Fibroblast of lung (primary cell): ENCODE data around the gene TBC1D22B. TPM values are rescaled to one million over a fixed set of nuclear protein-coding genes. Genes with fewer than 3 reads are reported as not detected.

ENCODE experiments used
- DNase-seq, 2 donors: peaks; one replicate each; pipeline versions ENCODE4 v3.0.0 to v3.0.0-alpha.2; 2010; ENCODE audit warnings: low read depth in 2 of 2
- H2AFZ ChIP-seq: 2 replicates; pipeline ENCODE4 v1.5.1; 2012; ENCODE audit warnings: low read length, control low read depth, inconsistent platforms
- H3K27ac ChIP-seq: 2 replicates; pipeline ENCODE4 v1.5.1; 2011; ENCODE audit warnings: low read length, control low read depth; ENCODE audit not compliant: insufficient read depth
- H3K27me3 ChIP-seq: 2 replicates; pipeline ENCODE4 v1.5.1; 2011; ENCODE audit warnings: mild to moderate bottlenecking, low read length; ENCODE audit not compliant: control insufficient read depth, insufficient read depth
- H3K36me3 ChIP-seq: 2 replicates; pipeline ENCODE4 v1.5.1; 2011; ENCODE audit warnings: low read length; ENCODE audit not compliant: control insufficient read depth, insufficient read depth
- H3K4me1 ChIP-seq: 2 replicates; pipeline ENCODE4 v1.5.1; 2011; ENCODE audit warnings: low read length; ENCODE audit not compliant: control insufficient read depth, insufficient read depth; ENCODE audit errors: extremely low read depth
- H3K4me2 ChIP-seq: 2 replicates; pipeline ENCODE4 v1.5.1; 2011; ENCODE audit warnings: low read length, control low read depth; ENCODE audit not compliant: insufficient read depth; ENCODE audit errors: extremely low read depth
- H3K4me3 ChIP-seq, 4 experiments: fragments of 200-600 bp in 1 of 4; sonication (generic) in 1 of 4; replicated peaks in 1 of 4; 2 replicates each; pipeline ENCODE4 v1.5.1; 2011 to 2016; ENCODE audit warnings: low read length in 4 of 4, low read depth in 3 of 4, mild to moderate bottlenecking in 3 of 4, control low read depth in 2 of 4, inconsistent platforms in 1 of 4, mixed read lengths in 1 of 4; ENCODE audit not compliant: insufficient read depth in 1 of 4; ENCODE audit errors: control extremely low read depth in 1 of 4
- H3K79me2 ChIP-seq: 2 replicates; pipeline ENCODE4 v1.5.1; 2012; ENCODE audit warnings: mild to moderate bottlenecking, low read length, inconsistent platforms; ENCODE audit not compliant: control insufficient read depth, insufficient read depth
- H3K9ac ChIP-seq: 2 replicates; pipeline ENCODE4 v1.5.1; 2011; ENCODE audit warnings: mild to moderate bottlenecking, low read length, control low read depth; ENCODE audit not compliant: insufficient read depth
- H3K9me3 ChIP-seq: 2 replicates; pipeline ENCODE4 v1.5.1; 2012; ENCODE audit warnings: low read depth, low read length; ENCODE audit not compliant: control insufficient read depth, insufficient read depth
- H4K20me1 ChIP-seq: 2 replicates; pipeline ENCODE4 v1.5.1; 2011; ENCODE audit warnings: low read length; ENCODE audit not compliant: control insufficient read depth, insufficient read depth; ENCODE audit errors: extremely low read depth
- EZH2 ChIP-seq: IDR thresholded peaks from 2 replicates; pipeline ENCODE4 v1.5.1; 2012; ENCODE audit warnings: low read length, control low read depth, mild to moderate bottlenecking; ENCODE audit errors: missing control alignments
- polyA plus RNA-seq, 2 donors: library from polyadenylated mRNA; depleted of rRNA in 1 of 2; stranded (reverse) in 1 of 2; unstranded in 1 of 2; fragments of >200 nt; gene quantifications; 2 replicates each; pipeline ENCODE4 v1.2.1, GENCODE V29; 2011 to 2012; ENCODE audit warnings: missing spikeins in 1 of 2
- total RNA-seq: library from RNA; depleted of rRNA; stranded (reverse); fragments of >200 nt; gene quantifications from 2 replicates; pipeline ENCODE4 v1.2.1, GENCODE V29; 2014
- TF ChIP-seq, protein P1 (sequence below), 2 donors: IDR thresholded peaks in 1 of 2; conservative IDR thresholded peaks in 1 of 2; 1 replicate in 1 of 2; 2 replicates in 1 of 2; pipeline ENCODE4 v1.5.1; 2011 to 2012; ENCODE audit warnings: low read length in 2 of 2, control low read depth in 1 of 2, inconsistent platforms in 1 of 2, low read depth in 1 of 2, mild to moderate bottlenecking in 1 of 2

Gene TBC1D22B
- total and polyA plus RNA-seq, 2 donors (not counting 1 experiment from before 2014, with no cell fraction given) = 6.3 to 9.7 TPM

DNA sequence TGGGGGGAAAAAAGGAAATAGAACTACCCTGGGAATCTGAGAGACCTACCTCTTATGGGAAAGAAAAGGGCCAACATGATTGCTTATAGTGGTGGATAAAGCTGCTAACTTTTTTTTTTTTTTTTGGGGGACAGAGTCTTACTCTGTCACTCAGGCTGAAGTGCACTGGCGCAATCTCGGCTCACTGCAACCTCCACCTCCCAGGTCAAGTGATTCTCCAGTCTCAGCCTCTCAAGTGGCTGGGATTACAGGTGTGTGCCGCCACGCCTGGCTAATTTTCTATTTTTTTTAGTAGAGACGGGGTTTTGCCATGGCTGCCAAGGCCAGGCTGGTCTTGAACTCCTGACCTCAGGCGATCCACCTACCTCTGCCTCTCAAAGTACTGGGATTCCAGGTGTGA is 39.5 kb upstream of the TBC1D22B start:
- Histone ChIP-seq H3K9ac (no peak overlapping the region), H3K4me2 (no peak overlapping the region), H3K36me3 (no peaks in the 10 kb centered on the region), H3K27ac (no peak overlapping the region), H3K79me2 (no peaks in the 10 kb centered on the region), H3K4me1 (peaks cover 2% of the 10 kb centered on the region), H2AFZ (no peak overlapping the region), H4K20me1 (no peaks in the 10 kb centered on the region), H3K27me3 (no peaks in the 10 kb centered on the region), H3K4me3 (no peak overlapping the region), H3K9me3 (no peaks in the 10 kb centered on the region)
- DNase-seq = no peak
- TF ChIP-seq, protein P1, sequence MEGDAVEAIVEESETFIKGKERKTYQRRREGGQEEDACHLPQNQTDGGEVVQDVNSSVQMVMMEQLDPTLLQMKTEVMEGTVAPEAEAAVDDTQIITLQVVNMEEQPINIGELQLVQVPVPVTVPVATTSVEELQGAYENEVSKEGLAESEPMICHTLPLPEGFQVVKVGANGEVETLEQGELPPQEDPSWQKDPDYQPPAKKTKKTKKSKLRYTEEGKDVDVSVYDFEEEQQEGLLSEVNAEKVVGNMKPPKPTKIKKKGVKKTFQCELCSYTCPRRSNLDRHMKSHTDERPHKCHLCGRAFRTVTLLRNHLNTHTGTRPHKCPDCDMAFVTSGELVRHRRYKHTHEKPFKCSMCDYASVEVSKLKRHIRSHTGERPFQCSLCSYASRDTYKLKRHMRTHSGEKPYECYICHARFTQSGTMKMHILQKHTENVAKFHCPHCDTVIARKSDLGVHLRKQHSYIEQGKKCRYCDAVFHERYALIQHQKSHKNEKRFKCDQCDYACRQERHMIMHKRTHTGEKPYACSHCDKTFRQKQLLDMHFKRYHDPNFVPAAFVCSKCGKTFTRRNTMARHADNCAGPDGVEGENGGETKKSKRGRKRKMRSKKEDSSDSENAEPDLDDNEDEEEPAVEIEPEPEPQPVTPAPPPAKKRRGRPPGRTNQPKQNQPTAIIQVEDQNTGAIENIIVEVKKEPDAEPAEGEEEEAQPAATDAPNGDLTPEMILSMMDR (conservative IDR thresholded peaks at IDR 0.05 in 1 of 2, IDR thresholded peaks at IDR 0.05 in 1 of 2; ENCODE audit: low read depth in 1 of 2, low read length in 2 of 2) = no peak
- TF ChIP-seq EZH2 = no peak

DNA sequence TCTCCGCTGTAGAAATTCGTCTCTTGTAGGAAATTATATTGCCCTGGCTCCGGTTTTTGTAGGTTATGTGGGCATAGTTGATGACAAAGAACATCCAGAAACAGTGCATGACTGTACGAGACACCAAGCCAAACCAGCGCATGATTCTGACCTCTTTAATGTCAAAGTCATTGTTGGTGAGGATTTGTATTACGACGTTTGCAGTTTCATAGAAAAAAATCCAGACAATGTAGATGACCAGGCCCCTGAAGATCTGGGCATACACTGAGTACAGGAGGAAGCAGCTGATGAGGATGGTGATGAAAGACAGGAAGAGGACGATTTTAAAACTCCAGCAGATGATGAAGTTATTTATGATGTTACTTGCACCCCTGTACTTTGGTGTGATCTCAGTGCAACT is 39.1 kb upstream of the TBC1D22B start:
- TF ChIP-seq, protein P1 (conservative IDR thresholded peaks at IDR 0.05 in 1 of 2, IDR thresholded peaks at IDR 0.05 in 1 of 2; ENCODE audit: low read depth in 1 of 2, low read length in 2 of 2) = no peak
- no peak for TF ChIP-seq EZH2

DNA sequence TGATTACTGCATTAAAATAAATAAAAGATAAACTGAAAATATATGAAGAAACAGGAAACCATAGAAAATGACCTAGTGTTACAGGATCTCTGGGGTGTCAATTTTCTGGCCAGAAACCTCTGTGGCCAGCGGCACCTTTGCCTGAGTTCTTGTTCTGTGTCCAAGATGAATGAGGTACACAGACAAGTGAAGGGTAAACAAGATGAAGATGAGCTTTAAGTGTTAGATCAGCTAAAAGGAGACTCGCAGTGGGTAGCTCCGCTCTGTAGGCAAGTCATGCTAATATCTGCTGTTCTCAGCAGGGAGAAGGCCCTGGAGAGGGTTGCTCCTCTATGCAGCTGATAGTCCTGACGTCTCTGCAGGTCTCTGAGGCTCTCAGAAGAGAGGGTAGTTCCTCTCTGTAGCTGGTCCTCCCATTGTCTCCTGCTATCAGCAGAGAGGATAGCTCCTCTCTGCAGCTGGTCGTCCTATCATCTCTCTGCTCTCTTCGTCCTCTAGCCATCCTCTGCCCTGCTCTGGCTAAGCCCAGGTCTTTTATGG is 35.9 kb upstream of the TBC1D22B start:
- TF ChIP-seq, protein P1 (conservative IDR thresholded peaks at IDR 0.05 in 1 of 2, IDR thresholded peaks at IDR 0.05 in 1 of 2; ENCODE audit: low read depth in 1 of 2, low read length in 2 of 2) = no peak
- no peak for TF ChIP-seq EZH2
- H3K36me3 ChIP-seq = no peaks in the 10 kb centered on the region
- no peak overlapping the region for H3K9ac ChIP-seq
- DNase-seq = no peak
- H4K20me1 ChIP-seq = no peaks in the 10 kb centered on the region
- no peak overlapping the region for H3K4me2 ChIP-seq
- no peaks in the 10 kb centered on the region for H3K27me3 ChIP-seq
- H3K4me3 ChIP-seq = peak overlapping the region in 1 of 4 experiments; percentile 67
- H2AFZ ChIP-seq = peak overlapping the region; percentile 85
- no peaks in the 10 kb centered on the region for H3K9me3 ChIP-seq
- no peaks in the 10 kb centered on the region for H3K79me2 ChIP-seq
- H3K27ac ChIP-seq = no peak overlapping the region
- peaks cover 2% of the 10 kb centered on the region for H3K4me1 ChIP-seq

More for the DNA sequence above, 39.1 kb upstream of the TBC1D22B start:
- Histone ChIP-seq H3K9me3 (no peaks in the 10 kb centered on the region), H3K79me2 (no peaks in the 10 kb centered on the region), H2AFZ (no peak overlapping the region), H3K4me3 (no peak overlapping the region), H3K4me2 (no peak overlapping the region), H3K36me3 (no peaks in the 10 kb centered on the region), H3K4me1 (peaks cover 2% of the 10 kb centered on the region), H4K20me1 (no peaks in the 10 kb centered on the region), H3K27ac (no peak overlapping the region), H3K27me3 (no peaks in the 10 kb centered on the region), H3K9ac (no peak overlapping the region)
- no peak for DNase-seq
